Small intestine (tissue), 7 donors: Measurements from ENCODE around the gene BTBD6. TPM values are rescaled to one million over a fixed set of nuclear protein-coding genes. Genes with fewer than 3 reads are reported as not detected.
"Not testable (repeated sequence)": the region's sequence is repeated elsewhere in the genome, so short reads cannot be mapped to it uniquely, and the experiment has no call there.

Experiments
- DNase-seq, 2 donors: peaks; one replicate each; pipeline versions ENCODE4 v3.0.0 to v3.0.0-alpha.2; 2013
- FAIRE-seq: peaks from 2 replicates; lab custom pipeline; 2012; peaks lifted over from hg19 to GRCh38; lab: Jason Lieb, UNC
- H3K27ac ChIP-seq, 3 donors: one replicate each; pipeline ENCODE4 v1.5.1; 2013; ENCODE audit warnings: low read length in 2 of 3, mild to moderate bottlenecking in 2 of 3, control low read depth in 1 of 3, inconsistent platforms in 1 of 3, low read depth in 1 of 3, moderate library complexity in 1 of 3
- H3K27me3 ChIP-seq, 3 donors: one replicate each; pipeline ENCODE4 v1.6.1; 2013; ENCODE audit warnings: low read length in 3 of 3, inconsistent platforms in 1 of 3; ENCODE audit not compliant: control insufficient read depth in 3 of 3, insufficient read depth in 3 of 3
- H3K36me3 ChIP-seq, 3 donors: one replicate each; pipeline ENCODE4 v1.6.1; 2013; ENCODE audit warnings: low read length in 3 of 3, inconsistent platforms in 1 of 3, low read depth in 1 of 3, mild to moderate bottlenecking in 1 of 3, moderate library complexity in 1 of 3; ENCODE audit not compliant: control insufficient read depth in 3 of 3, insufficient read depth in 2 of 3
- H3K4me1 ChIP-seq, 3 donors: one replicate each; pipeline ENCODE4 v1.6.1; 2013; ENCODE audit warnings: low read length in 2 of 3, inconsistent platforms in 1 of 3, low read depth in 1 of 3, mild to moderate bottlenecking in 1 of 3, moderate library complexity in 1 of 3; ENCODE audit not compliant: control insufficient read depth in 3 of 3, insufficient read depth in 2 of 3
- H3K4me3 ChIP-seq, 3 donors: one replicate each; pipeline ENCODE4 v1.5.1; 2013; ENCODE audit warnings: low read length in 3 of 3, control low read depth in 1 of 3, inconsistent platforms in 1 of 3, low read depth in 1 of 3, mild to moderate bottlenecking in 1 of 3, moderate library complexity in 1 of 3
- H3K9me3 ChIP-seq, 2 donors: one replicate each; pipeline ENCODE4 v1.6.1; 2013; ENCODE audit warnings: low read depth in 1 of 2, low read length in 1 of 2; ENCODE audit not compliant: control insufficient read depth in 2 of 2, insufficient read depth in 1 of 2
- WGBS, 3 donors: extraction: QIAGEN DNeasy Blood & Tissue Kit; methylation state at CpG; one replicate each; pipeline ENCODE4 v1.1.7; 2013; 5-methylcytosine and 5-hydroxymethylcytosine counted together
- polyA plus RNA-seq, 4 donors: library from polyadenylated mRNA; stranded (reverse) in 3 of 4; unstranded in 1 of 4; fragments of 200-250 nt in 3 of 4; fragments of 120-200 nt in 1 of 4; gene quantifications; one replicate each; pipeline versions ENCODE4 v1.2.1 to v1.2.3, GENCODE V29; 2013
- donor health status: healthy with polysubstance abuse.
- donor health status: control.
- donor health status: control.
- donor health status: Bipolar disorder and iron deficiency.
- donor health status: healthy.

The BTBD6 gene
- polyA plus RNA-seq, 4 donors, result 35.4 to 84.1 (median 49.8) TPM

DNA sequence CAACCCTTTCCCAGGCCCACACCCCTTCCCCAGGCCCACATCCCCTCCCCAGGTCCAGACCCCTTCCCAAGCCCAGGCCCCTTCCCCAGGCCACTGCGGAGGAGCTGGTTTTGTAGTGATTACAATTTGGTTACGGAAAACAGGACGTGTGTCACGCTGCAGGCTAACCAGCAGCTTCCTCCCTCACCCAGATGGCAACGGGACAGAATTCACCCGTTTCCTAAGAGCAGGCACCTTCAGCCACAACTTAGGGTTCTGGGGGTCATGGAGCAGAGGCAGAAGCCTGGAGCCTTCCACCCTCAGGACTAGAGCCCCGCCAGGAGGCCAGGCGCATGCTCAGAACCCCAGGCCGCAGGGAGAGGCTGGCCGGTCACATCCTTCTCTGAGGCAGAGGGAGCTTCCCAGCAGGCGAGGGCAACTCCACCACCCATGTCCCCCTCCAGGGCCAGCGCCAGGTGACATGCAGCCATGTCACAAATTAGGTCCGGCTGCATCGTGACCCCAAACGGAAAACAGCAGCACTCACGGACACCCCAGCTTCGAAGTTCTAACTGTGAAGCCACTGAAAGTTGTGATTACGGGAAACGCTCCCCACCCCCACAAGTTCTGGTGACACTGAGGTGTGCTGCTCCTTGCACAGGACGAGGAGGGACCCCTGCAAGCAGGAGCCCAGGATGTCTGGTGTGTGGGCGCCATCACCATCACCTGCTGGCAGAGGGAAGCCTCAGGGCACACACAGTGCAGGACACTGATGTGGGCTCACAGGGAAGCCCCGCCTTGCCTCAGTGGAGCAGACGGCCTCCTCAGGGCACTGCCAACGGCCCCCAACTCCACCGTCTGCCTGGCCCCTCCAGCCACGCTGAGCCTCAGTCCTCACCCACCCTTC is 44.7 kb downstream of the BTBD6 start:
- peaks cover 0 to 8% (median 0%) of the 10 kb centered on the region in 3 donors for H3K36me3 ChIP-seq
- no peak overlapping the region for H3K4me3 ChIP-seq
- H3K27ac ChIP-seq, result peak overlapping the region in 1 of 3 donors; percentile 17
- H3K4me1 ChIP-seq, result peaks cover 0 to 4% (median 0%) of the 10 kb centered on the region in 3 donors
- 68 to 86% (median 69%) methylated on average over 26 of the region's 26 CpGs for WGBS, 3 donors
- no peaks in the 10 kb centered on the region for H3K9me3 ChIP-seq
- FAIRE-seq (no peak), DNase-seq (no peak)
- H3K27me3 ChIP-seq, result no peaks in the 10 kb centered on the region

DNA sequence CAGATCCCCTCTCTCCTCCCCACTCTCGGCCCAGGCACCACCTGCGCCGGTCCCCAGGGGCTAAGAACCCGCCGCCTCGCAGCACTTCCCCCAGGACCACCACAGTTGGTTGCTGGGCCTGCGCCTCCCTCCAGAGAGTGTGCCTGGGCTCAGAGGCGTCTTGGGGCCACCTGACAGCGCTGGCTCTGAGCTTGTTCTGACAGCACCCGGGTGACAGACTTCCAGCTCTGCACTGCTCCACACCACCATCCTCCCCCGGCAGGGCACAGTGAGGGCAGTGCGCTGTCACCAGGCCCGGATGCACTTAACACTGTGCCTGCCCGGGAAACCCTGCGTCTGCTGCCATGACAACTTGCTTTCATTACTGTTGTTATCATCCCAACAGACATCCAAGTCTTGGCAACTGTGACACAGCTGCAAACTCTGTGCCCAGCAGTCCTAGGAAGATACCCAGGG is 45.8 kb downstream of the BTBD6 start:
- WGBS, 3 donors, result 38 to 61% (median 55%) methylated on average over 9 to 15 of the region's 15 CpGs
- H3K9me3 ChIP-seq, result no peaks in the 10 kb centered on the region
- FAIRE-seq (no peak), DNase-seq (peak; percentile 35 to 40)
- H3K27me3 ChIP-seq, result no peaks in the 10 kb centered on the region
- H3K27ac ChIP-seq, result no peak overlapping the region
- peaks cover 0 to 8% (median 0%) of the 10 kb centered on the region in 3 donors for H3K36me3 ChIP-seq
- H3K4me1 ChIP-seq, result peaks cover 0 to 5% (median 0%) of the 10 kb centered on the region in 3 donors
- H3K4me3 ChIP-seq, result no peak overlapping the region

DNA sequence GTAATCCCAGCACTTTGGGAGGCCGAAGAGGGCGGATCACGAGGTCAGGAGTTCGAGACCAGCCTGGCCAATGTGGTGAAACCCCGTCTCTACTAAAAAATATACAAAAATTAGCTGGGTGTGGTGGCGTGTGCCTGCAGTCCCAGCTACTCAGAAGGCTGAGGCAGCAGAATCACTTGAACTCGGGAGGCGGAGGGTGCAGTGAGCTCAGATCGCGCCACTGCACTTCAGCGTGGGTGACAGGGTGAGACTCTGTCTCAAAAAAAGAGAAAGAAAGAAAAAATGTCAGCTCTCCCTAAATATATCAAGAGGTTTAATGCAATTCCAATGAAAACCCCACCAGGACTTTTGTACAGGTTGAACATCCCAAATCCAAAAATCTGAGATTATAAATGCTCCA is 49.0 kb downstream of the BTBD6 start:
- not testable (repeated sequence) for H3K9me3 ChIP-seq, FAIRE-seq, H3K27me3 ChIP-seq, DNase-seq, H3K36me3 ChIP-seq, H3K4me3 ChIP-seq, H3K27ac ChIP-seq
- WGBS, 3 donors, result 94 to 97% (median 96%) methylated on average over 11 of the region's 11 CpGs
- H3K4me1 ChIP-seq, result peaks cover 0 to 10% (median 3%) of the 10 kb centered on the region in 3 donors

DNA sequence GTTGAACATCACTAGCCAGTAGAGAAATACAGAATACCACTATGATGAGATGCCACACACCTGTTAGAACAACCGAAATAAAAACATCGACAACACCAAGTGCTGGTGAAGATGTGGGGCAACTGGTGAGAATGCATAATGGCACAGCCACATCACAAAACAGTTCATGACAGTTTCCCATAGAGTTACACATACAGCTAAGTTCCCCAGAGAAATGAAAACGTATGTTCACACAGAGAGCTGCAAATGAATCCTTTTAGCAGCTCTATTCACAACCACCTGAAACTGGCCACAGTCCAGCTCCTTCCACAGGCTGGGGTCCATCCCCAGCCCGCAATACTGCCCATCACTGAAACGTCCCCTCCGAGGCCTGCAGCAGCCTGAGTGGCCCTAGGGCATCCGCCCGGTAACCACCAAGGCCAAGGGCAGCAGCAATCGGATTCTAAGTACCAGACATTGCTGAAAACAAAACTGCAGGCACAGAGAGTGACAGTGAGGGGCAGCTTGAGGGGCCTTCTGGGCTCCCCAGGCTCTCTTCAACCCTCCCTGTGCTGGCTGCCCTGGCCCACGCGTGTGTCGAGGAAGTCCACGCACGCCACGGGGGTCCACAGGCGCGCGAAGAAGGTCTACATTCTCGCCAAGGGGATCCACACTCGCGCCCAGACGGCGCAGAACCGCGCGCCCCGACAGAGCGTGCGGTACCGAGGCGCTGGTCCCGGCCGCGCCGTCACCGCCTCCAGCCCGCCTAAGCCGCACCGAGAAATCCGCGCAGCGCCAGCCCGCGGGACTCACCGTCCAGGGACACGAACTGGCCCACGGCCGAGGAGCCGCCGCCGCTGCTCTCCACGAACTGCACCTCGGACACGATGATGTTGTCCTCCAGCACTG is 51.6 kb downstream of the BTBD6 start:
- H3K4me1 ChIP-seq, result peaks cover 0 to 10% (median 3%) of the 10 kb centered on the region in 3 donors
- FAIRE-seq, result no peak
- H3K27me3 ChIP-seq, result no peaks in the 10 kb centered on the region
- DNase-seq, result no peak
- H3K4me3 ChIP-seq, result peak overlapping the region; percentile 74 to 79 (median 74)
- H3K36me3 ChIP-seq, result peaks cover 0 to 7% (median 0%) of the 10 kb centered on the region in 3 donors
- H3K27ac ChIP-seq, result peak overlapping the region; percentile 68 to 100 (median 95)
- WGBS, 3 donors, result 7 to 11% (median 8%) methylated on average over 36 to 54 of the region's 54 CpGs
- H3K9me3 ChIP-seq, result no peaks in the 10 kb centered on the region

Other genes starting within 250 kb of the BTBD6 start
- gene CDCA4, start 227.4 kb upstream of the BTBD6 start, polyA plus RNA-seq, result 10 to 100 TPM in 2 of 4 donors, 1 to 10 TPM in 2; 2.7 to 11.3 (median 6.9) TPM
- gene GPR132, start 183.1 kb upstream of the BTBD6 start, polyA plus RNA-seq, result 1 to 10 TPM in 2 of 4 donors, under 1 TPM in 1, not detected in 1; 0.81 to 1.4 (median 1.1) TPM
- 10 to 100 TPM in 1 of 4 donors, 1 to 10 TPM in 3; 2.0 to 15.1 (median 4.8) TPM for gene JAG2, start 79.8 kb upstream of the BTBD6 start, polyA plus RNA-seq
- 10 to 100 TPM; 25.9 to 68.1 (median 51.7) TPM for gene NUDT14, start 67.2 kb upstream of the BTBD6 start, polyA plus RNA-seq
- 10 to 100 TPM; 18.4 to 28.0 (median 20.2) TPM for gene BRF1, start 52.5 kb downstream of the BTBD6 start, polyA plus RNA-seq
- 10 to 100 TPM; 35.4 to 45.8 (median 44.9) TPM for gene PACS2, start 66.2 kb downstream of the BTBD6 start, polyA plus RNA-seq
- under 1 TPM in 2 of 4 donors, not detected in 2; 0.22 to 0.68 TPM for gene TEX22, start 150.0 kb downstream of the BTBD6 start, polyA plus RNA-seq
- gene MTA1, start 171.3 kb downstream of the BTBD6 start, polyA plus RNA-seq, result 10 to 100 TPM; 28.4 to 98.9 (median 51.9) TPM
- 100 to 1,000 TPM in 1 of 4 donors, 10 to 100 TPM in 2, 1 to 10 TPM in 1; 8.9 to 137 (median 34.6) TPM for gene CRIP2, start 226.3 kb downstream of the BTBD6 start, polyA plus RNA-seq
- 1,000 to 10,000 TPM in 1 of 4 donors, 100 to 1,000 TPM in 2, 10 to 100 TPM in 1; 71.9 to 3,839 (median 386) TPM for gene CRIP1, start 238.4 kb downstream of the BTBD6 start, polyA plus RNA-seq
- 10 to 100 TPM in 3 of 4 donors, 1 to 10 TPM in 1; 6.6 to 28.0 (median 23.8) TPM for gene TEDC1, start 242.7 kb downstream of the BTBD6 start, polyA plus RNA-seq